Muscle layer of duodenum (tissue), 2 donors: ENCODE measurements around the gene LMX1B.

Source experiments
- H3K27ac ChIP-seq: one replicate; pipeline ENCODE4 v1.7.0; 2013; ENCODE audit warnings: mild to moderate bottlenecking, low read length
- H3K27me3 ChIP-seq: one replicate; pipeline ENCODE4 v1.7.0; 2013; ENCODE audit warnings: low read depth, mild to moderate bottlenecking, control low read depth, low read length
- H3K36me3 ChIP-seq, 2 donors: one replicate each; pipeline ENCODE4 v1.7.0; 2013; ENCODE audit warnings: low read length in 2 of 2, control low read depth in 1 of 2, mild to moderate bottlenecking in 1 of 2; ENCODE audit not compliant: insufficient read depth in 2 of 2, control insufficient read depth in 1 of 2
- H3K4me1 ChIP-seq, 2 donors: one replicate each; pipeline ENCODE4 v1.7.0; 2013; ENCODE audit warnings: low read length in 2 of 2, mild to moderate bottlenecking in 2 of 2, control low read depth in 1 of 2, moderate library complexity in 1 of 2; ENCODE audit not compliant: insufficient read depth in 2 of 2, control insufficient read depth in 1 of 2
- H3K4me3 ChIP-seq, 2 donors: one replicate each; pipeline ENCODE4 v1.7.0; 2013; ENCODE audit warnings: low read length in 2 of 2, low read depth in 1 of 2, mild to moderate bottlenecking in 1 of 2
- H3K9me3 ChIP-seq, 2 donors: one replicate each; pipeline ENCODE4 v1.7.0; 2013; ENCODE audit warnings: low read length in 2 of 2, control low read depth in 1 of 2, mild to moderate bottlenecking in 1 of 2; ENCODE audit not compliant: control insufficient read depth in 1 of 2
- donor health status: healthy.

The LMX1B gene

DNA sequence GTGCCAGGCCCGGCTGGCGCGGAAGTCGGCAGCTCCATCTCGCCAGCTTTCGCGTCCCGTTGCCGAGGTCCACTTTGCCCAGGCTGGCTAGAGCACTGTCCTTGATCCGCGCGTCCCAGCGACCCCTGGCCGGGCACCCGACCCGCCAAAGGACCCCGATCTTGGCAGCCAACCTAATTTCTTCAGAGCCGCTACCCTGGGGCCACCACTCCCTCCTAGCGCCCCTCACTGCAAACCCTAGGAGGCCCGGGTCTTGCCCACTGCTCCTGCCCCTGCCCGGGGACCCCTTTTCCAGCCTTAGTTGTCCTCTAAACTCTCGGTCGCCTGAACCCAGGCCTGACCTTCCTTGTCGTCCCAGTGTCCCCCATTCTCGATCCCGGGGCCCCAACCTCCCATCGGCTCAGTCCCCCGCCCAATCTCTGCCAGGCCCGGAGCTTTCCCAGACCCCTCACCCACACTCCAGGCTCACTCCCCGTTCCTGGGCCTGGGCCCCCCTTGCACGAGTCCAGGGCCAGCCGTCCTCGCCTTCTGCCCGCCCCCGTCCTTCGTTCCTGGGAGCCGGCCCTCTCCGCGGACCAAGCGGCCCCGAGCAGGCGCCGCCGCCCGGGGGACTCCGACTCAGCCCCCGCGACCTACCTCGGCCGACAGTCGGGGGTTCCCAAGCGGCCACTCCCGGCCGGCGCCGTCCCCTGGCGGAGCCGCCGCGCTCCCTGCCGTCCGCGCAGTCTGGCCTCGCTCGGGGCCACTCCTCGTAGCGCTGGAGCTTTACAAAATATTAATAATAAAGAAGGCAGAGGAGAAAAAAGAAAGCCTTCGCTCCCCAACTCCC is 701 bp upstream of the LMX1B start:
- Histone ChIP-seq H3K9me3 (no peaks in the 10 kb centered on the region), H3K36me3 (no peaks in the 10 kb centered on the region), H3K4me1 (peaks cover 4 to 49% of the 10 kb centered on the region in 2 donors), H3K27me3 (peaks cover 61% of the 10 kb centered on the region), H3K27ac (no peak overlapping the region), H3K4me3 (peak overlapping the region in 1 of 2 donors; percentile 62)

DNA sequence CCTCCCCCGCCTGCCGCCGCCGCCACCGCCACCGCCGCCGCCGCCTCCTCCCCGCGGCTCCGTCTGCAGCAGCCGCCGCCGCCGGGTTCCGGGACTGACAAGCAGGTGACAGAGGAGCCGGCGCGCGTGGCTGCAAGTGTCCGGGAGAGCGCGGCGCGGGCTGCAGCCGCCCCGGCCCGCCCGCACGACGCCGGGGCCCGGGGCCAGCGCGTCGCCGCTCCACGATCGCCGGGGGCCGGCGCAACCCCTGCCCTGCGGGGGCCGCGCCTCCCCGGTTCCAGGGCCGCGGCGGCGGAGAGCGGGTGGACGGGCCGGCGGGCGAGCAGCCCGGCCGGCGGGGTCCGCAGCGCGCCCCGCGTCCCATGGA is 343 bp downstream of the LMX1B start:
- peak overlapping the region in 1 of 2 donors; percentile 40 for H3K4me3 ChIP-seq
- H3K27me3 ChIP-seq: peaks cover 70% of the 10 kb centered on the region
- peaks cover 6 to 59% of the 10 kb centered on the region in 2 donors for H3K4me1 ChIP-seq
- no peak overlapping the region for H3K27ac ChIP-seq
- H3K36me3 ChIP-seq: no peaks in the 10 kb centered on the region
- H3K9me3 ChIP-seq: no peaks in the 10 kb centered on the region

DNA sequence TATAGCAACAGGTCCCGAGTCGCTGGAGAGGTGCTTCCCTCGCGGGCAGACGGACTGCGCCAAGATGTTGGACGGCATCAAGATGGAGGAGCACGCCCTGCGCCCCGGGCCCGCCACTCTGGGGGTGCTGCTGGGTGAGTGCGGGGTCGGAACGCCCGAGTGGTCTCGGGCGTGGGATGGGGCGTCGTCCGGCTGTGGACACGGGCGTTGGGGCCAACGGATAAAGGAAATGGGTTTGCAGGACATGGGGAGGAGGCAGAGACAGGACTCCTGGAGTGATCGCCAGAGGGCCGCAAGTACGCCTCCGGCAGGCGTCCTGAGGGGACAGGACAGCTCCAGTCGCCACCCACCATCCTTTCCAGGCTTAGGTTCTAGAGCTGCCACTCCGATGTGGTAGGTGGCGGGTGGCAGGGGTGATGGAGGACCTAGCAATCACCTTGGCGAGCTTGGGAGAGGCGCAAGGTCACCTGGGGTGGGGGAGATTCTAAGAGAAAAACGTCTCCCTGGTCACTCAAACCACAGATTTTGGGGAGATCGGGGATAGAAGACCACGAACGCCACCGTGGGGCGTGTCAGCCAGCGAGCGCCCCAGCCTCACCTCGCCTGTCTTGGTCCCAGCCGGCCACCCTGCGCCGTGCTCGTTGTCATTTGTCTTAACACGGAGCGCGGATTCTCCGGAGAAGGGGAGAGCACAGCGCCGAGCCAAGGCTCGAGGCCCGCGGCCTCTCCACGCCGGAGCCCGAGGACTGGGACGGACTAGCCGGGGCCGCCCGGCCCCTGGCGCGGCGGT is 922 bp downstream of the LMX1B start:
- Histone ChIP-seq H3K27me3 (peaks cover 72% of the 10 kb centered on the region), H3K4me3 (peak overlapping the region in 1 of 2 donors; percentile 40), H3K4me1 (peaks cover 6 to 60% of the 10 kb centered on the region in 2 donors), H3K9me3 (no peaks in the 10 kb centered on the region), H3K36me3 (no peaks in the 10 kb centered on the region), H3K27ac (no peak overlapping the region)

DNA sequence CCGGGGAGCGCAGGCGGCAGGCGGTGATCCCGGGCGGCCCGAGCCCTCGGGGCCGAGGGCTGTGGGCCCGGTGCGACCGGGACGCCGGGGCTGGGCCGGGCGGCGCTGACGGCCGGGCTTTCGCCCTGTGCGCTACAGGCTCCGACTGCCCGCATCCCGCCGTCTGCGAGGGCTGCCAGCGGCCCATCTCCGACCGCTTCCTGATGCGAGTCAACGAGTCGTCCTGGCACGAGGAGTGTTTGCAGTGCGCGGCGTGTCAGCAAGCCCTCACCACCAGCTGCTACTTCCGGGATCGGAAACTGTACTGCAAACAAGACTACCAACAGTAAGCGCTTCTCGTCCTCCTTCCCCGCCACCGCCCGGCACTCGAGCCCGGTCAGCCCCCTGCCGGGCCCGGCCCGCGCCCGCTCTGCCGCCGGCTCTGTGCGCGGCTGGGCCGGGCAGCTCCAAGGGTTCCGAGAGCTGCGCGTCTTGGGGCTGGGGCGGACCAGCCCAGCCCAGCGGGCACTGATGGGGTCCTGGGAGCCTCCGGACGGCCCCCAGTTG is 1.6 kb downstream of the LMX1B start:
- Histone ChIP-seq H3K27ac (no peak overlapping the region), H3K36me3 (no peaks in the 10 kb centered on the region), H3K4me3 (peak overlapping the region in 1 of 2 donors; percentile 40), H3K27me3 (peaks cover 74% of the 10 kb centered on the region), H3K9me3 (no peaks in the 10 kb centered on the region), H3K4me1 (peaks cover 6 to 55% of the 10 kb centered on the region in 2 donors)

DNA sequence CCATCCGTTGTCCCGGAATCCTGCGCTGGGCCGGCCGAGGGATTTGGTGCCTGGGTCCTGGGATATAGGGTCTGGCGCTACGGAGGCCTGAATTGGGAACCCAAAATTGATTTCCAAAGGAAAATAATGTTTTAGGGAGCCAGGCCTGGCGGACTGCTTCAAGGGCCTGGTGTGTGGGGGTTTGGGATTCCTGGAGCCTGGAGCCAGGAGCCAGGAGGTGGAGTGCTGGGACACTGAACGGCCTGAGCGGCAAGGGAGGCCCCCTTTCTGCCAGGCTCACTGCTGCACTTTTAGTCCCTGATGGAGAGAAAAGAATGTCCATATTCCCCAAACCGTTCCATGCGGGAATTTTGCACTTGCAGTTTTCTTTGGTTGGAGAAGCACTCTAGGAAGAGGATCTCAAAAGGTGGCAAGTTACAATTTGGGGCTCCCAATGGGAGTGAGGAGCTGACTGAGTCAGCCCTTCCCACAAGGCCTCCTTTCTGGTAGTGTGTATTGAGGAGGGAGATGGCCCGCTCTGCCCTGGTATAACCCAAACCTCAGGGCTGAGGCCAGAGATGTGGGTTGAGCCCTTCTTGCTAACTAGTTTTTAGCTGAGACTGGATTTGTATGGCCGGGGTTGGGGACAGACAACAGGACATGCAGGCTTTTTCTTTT is 2.2 kb downstream of the LMX1B start:
- H3K27ac ChIP-seq: no peak overlapping the region
- no peaks in the 10 kb centered on the region for H3K9me3 ChIP-seq
- H3K36me3 ChIP-seq: no peaks in the 10 kb centered on the region
- peak overlapping the region in 1 of 2 donors; percentile 40 for H3K4me3 ChIP-seq
- H3K27me3 ChIP-seq: peaks cover 74% of the 10 kb centered on the region
- peaks cover 6 to 49% of the 10 kb centered on the region in 2 donors for H3K4me1 ChIP-seq

DNA sequence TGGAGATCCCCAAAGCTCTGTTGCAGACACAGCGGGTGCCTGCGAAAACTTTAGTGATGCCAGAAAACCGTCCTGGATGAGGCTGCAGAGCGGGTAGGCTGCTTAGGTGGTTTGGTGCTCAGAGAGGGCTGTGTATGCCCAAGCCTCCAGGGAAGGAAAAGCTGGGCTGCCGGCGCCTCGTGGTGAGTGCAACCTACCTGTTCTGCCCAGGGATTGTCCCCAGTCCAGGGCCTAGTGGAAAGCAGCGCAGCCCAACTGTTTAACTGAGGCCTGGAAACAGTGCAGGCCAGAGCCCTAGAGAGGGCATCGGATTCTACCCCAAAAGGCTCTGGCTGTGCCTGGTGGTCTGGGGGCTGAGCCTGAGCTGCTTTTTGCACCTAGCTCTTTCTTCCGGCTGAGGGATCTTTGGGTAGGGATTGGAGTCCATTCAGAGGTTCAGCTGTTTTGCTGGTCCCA is 2.8 kb downstream of the LMX1B start:
- H3K36me3 ChIP-seq: no peaks in the 10 kb centered on the region
- H3K9me3 ChIP-seq: no peaks in the 10 kb centered on the region
- H3K27ac ChIP-seq: no peak overlapping the region
- H3K4me1 ChIP-seq: peaks cover 6 to 42% of the 10 kb centered on the region in 2 donors
- no peak overlapping the region for H3K4me3 ChIP-seq
- peaks cover 74% of the 10 kb centered on the region for H3K27me3 ChIP-seq

DNA sequence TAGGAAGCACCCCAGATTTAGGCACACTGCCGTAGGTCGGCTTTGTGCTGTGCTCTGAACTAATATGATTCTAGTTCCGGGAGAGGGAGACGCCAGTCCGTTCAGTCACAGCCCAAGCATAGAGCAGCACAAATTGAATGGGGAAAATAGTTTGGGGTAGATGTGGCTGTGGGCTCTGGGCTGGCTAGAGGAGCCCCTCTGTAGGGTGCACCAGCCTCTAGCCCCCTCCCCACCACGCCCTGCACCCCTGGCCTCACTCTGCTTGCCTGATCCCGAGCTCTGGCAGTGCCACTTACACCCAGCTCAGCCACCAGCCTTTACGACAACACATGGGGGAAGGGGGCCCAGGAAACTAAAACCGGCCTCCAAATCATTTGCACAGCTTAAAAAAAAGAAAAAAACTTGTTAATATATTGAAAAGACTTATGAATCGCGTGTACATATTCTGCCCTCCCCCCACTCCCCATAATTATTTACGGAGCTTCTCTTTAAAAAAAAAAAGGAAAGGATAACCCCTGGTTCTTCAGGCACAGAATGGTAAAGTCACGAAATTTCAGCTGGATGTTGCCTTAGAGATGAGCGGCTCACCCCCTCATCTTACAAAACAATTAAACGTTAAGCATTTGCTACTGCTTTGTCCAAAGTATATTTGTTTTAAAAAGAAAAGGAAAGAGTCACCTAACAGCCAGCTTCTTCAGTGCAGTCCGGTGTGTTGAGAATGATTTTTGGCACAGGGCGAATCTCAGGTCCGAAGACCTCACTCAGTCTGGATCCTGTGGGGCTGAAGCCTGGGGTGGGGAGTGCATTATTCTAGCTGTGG is 3.5 kb downstream of the LMX1B start:
- H3K27ac ChIP-seq: no peak overlapping the region
- no peaks in the 10 kb centered on the region for H3K9me3 ChIP-seq
- H3K4me1 ChIP-seq: peaks cover 3 to 36% of the 10 kb centered on the region in 2 donors
- no peaks in the 10 kb centered on the region for H3K36me3 ChIP-seq
- H3K27me3 ChIP-seq: peaks cover 75% of the 10 kb centered on the region
- no peak overlapping the region for H3K4me3 ChIP-seq

DNA sequence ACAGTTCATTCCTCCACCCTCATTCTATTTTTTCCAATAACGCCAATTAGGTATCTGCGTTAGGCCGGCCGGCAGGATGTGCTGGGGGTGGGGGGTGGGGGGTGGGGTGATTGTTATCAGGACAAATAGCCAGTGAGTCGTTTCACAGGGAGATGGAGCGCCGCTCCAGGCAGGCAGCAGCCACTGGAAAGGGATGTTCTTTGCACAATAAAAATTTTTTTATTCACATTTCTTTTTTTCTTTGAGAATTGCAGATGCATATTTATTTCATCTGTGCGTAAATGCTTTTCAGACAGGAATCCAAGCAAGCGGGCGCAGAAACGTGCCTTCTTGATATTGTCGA is 4.1 kb downstream of the LMX1B start:
- Histone ChIP-seq H3K27ac (no peak overlapping the region), H3K4me3 (no peak overlapping the region), H3K4me1 (peaks cover 3 to 32% of the 10 kb centered on the region in 2 donors), H3K9me3 (no peaks in the 10 kb centered on the region), H3K36me3 (no peaks in the 10 kb centered on the region), H3K27me3 (peaks cover 76% of the 10 kb centered on the region)

DNA sequence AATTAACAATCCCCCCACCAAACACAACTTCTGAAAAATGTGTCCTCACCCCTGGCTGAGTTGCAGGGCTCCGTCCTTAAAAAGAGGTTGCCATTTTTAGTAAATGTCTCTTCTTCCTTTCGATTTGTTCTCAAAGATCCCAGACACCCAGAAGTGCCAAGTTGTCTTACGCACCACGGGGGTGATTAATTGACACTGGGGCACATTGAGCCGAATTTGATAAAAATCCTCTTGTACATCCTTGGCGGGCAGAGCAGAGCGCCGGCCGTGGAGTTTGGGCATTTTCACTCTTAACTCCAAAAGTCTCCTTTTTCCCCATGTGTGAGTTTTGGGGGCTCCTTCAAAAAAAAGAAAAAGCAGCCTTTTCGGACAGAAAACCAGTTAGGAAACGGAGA is 4.5 kb downstream of the LMX1B start:
- Histone ChIP-seq H3K36me3 (no peaks in the 10 kb centered on the region), H3K9me3 (no peaks in the 10 kb centered on the region), H3K4me3 (no peak overlapping the region), H3K27ac (no peak overlapping the region), H3K27me3 (peaks cover 76% of the 10 kb centered on the region), H3K4me1 (peaks cover 3 to 28% of the 10 kb centered on the region in 2 donors)

DNA sequence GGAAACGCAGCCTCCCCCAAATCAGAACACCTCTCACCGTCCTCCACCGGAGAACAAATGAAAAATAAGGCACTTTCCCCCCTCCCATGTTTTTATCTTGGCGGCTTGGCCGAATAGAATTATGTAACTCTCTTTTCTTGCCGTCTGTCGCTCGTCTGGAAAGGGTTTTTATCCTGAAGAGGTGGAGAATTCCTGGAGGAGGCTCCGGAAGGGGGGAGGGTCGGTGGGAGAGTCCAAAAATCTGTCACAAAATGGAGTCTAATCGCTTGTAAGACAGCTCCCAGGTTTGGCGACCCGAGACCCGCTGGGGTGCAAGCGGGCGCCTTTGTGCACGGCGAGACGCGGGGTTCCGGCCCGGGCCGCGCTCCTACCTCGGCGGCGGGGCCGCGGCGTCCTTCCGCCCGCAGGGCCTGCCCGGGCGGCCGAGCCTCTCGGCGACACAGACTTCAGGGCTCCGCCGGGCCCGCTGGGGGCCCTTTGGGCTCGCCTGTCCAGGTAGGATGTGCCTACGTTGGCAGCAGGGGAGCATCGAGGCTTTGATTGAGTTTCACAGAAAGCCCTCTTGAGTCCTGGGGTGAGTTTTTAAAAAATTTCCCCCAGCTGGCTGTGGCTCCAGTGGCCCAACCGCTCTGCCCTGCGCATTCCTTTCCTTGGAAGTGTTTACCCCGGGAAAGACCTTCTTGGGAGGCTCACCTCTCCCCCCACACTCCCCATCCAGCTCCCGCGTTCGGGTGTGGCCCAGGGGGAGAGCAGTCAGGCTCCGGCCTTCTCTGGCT is 5.0 kb downstream of the LMX1B start:
- Histone ChIP-seq H3K27ac (no peak overlapping the region), H3K27me3 (peaks cover 80% of the 10 kb centered on the region), H3K9me3 (no peaks in the 10 kb centered on the region), H3K4me1 (peaks cover 3 to 26% of the 10 kb centered on the region in 2 donors), H3K4me3 (no peak overlapping the region), H3K36me3 (no peaks in the 10 kb centered on the region)
